AG04450 (cell line): Measurements from ENCODE around the gene BRCA2. TPM values are rescaled to one million over a fixed set of nuclear protein-coding genes. Genes with fewer than 3 reads are reported as not detected.

Source experiments
- CTCF ChIA-PET: fragments of 300-600, 350-600 bp; formaldehyde crosslinking; extraction: SDS; loops from one replicate; lab custom pipeline; 2022; ENCODE audit warnings: antibody characterized with exemption, inconsistent platforms; lab: Charles Lee
- POLR2A ChIA-PET: fragments of 350-600 bp; formaldehyde crosslinking; extraction: SDS; loops from one replicate; lab custom pipeline; 2021; ENCODE audit warnings: antibody characterized with exemption, inconsistent platforms; lab: Yijun Ruan, JAX
- DNase-seq: peaks from one replicate; pipeline ENCODE4 v3.0.0-alpha.2; 2011; ENCODE audit warnings: low read depth, low spot score
- H3K27ac ChIP-seq: one replicate; pipeline ENCODE4 v1.5.1; 2012; ENCODE audit warnings: low read depth, low read length, control low read depth
- H3K27me3 ChIP-seq: one replicate; pipeline ENCODE4 v1.6.0; 2012; ENCODE audit warnings: low read length; ENCODE audit not compliant: control insufficient read depth, insufficient read depth
- H3K4me3 ChIP-seq: 2 replicates; pipeline ENCODE4 v1.5.1; 2011; ENCODE audit warnings: mild to moderate bottlenecking, low read depth, low read length, control low read depth
- H3K9me3 ChIP-seq: 2 replicates; pipeline ENCODE4 v1.5.1; 2012; ENCODE audit warnings: low read length; ENCODE audit not compliant: control insufficient read depth, insufficient read depth
- polyA plus RNA-seq: library from polyadenylated mRNA; depleted of rRNA; stranded (reverse); fragments of >200 nt; gene quantifications from 2 replicates; pipeline ENCODE4 v1.2.3, GENCODE V29; 2011
- TF ChIP-seq, protein P1 (sequence below): IDR thresholded peaks from 2 replicates; pipeline ENCODE4 v1.5.1; 2011; ENCODE audit warnings: low read depth, low read length, control low read depth, inconsistent platforms

Gene BRCA2
- polyA plus RNA-seq, 1 experiment: 0.92 TPM

DNA sequence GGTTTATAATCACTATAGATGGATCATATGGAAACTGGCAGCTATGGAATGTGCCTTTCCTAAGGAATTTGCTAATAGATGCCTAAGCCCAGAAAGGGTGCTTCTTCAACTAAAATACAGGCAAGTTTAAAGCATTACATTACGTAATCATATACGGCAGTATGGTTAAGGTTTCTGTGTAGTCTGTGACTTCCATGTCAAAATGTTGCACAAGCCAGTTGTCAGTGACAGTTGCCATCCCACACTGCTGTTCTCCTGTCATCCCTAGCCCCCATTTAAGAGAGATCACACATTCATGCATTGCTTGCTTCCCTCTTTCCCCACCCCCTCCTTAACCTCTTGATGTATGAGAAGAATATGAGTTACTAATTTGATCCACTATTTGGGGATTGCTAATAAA, 47.3 kb downstream of the BRCA2 start:
- no peak for DNase-seq
- ChIA-PET CTCF (no interaction called here), POLR2A (no interaction called here)
- Histone ChIP-seq H3K4me3 (no peak overlapping the region), H3K27ac (no peak overlapping the region), H3K27me3 (no peaks in the 10 kb centered on the region), H3K9me3 (no peaks in the 10 kb centered on the region)
- TF ChIP-seq, protein P1, sequence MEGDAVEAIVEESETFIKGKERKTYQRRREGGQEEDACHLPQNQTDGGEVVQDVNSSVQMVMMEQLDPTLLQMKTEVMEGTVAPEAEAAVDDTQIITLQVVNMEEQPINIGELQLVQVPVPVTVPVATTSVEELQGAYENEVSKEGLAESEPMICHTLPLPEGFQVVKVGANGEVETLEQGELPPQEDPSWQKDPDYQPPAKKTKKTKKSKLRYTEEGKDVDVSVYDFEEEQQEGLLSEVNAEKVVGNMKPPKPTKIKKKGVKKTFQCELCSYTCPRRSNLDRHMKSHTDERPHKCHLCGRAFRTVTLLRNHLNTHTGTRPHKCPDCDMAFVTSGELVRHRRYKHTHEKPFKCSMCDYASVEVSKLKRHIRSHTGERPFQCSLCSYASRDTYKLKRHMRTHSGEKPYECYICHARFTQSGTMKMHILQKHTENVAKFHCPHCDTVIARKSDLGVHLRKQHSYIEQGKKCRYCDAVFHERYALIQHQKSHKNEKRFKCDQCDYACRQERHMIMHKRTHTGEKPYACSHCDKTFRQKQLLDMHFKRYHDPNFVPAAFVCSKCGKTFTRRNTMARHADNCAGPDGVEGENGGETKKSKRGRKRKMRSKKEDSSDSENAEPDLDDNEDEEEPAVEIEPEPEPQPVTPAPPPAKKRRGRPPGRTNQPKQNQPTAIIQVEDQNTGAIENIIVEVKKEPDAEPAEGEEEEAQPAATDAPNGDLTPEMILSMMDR: no peak

GRCh38 chr13:32370805-32371204, 55.5 kb downstream of the BRCA2 start:
- DNase-seq: no peak
- Histone ChIP-seq H3K27ac (no peak overlapping the region), H3K9me3 (no peaks in the 10 kb centered on the region), H3K27me3 (no peaks in the 10 kb centered on the region), H3K4me3 (no peak overlapping the region)
- TF ChIP-seq, protein P1: no peak
- POLR2A ChIA-PET: no interaction called here
- CTCF ChIA-PET: no interaction called here

DNA sequence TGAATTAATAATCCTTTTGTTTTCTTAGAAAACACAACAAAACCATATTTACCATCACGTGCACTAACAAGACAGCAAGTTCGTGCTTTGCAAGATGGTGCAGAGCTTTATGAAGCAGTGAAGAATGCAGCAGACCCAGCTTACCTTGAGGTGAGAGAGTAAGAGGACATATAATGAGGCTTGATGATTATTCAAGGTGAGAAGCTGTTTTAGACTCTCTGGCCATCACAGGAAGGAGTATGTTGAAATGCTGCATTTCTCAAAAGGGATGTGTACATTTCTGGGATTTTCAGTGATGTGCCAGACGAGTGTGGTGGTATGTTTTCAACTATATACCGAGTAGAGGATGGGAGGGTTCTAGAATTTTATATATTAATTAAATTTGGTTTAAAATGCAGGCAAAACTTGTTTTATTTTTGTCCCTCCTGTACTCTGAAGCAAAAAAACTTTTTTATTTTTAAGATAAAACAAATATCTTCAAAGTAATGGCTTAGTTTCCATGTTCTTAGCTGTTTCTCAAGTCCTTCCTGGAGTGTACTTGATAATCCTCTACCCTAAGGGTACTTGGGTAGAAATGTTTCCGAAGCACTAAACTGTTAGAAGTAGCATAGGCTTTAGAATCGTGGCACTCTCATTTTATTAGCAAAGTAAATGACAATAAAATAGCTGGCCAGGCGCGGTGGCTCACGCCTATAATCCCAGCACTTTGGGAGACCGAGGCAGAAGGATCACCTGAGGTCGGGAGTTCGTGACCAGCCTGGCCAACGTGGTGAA, 61.5 kb downstream of the BRCA2 start:
- Histone ChIP-seq H3K4me3 (no peak overlapping the region), H3K27me3 (no peaks in the 10 kb centered on the region), H3K9me3 (no peaks in the 10 kb centered on the region), H3K27ac (no peak overlapping the region)
- CTCF ChIA-PET: interaction anchor here (0.7 to 2.0 kb wide), 3 partner anchors 126 to 467 kb away, joined by 3 to 16 read pairs (median 8); no protein-coding TSS in a partner anchor
- POLR2A ChIA-PET: no interaction called here
- TF ChIP-seq, protein P1: no peak
- DNase-seq: no peak

DNA sequence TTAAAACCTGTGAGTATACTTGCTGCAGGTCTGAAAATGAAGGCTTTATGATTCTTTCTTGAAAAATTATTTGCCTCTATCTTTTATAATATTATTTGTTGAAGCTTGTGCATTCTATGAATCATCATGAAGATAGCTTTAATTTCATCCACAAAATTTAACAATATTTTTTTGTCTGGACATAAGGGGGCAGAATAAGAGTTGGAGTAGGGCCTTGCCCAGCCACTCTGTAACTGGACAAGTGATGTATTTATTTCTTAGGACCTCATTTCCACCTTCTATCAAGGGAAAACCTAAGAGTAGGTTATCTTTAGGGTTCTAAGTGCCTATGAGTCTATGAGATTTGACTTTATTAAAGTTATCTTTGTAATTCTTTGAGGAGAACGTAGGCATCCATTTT, 62.7 kb downstream of the BRCA2 start:
- CTCF ChIA-PET: interaction anchor here (0.6 to 2.0 kb wide), 4 partner anchors 150 to 720 kb away, joined by 3 to 16 read pairs (median 4); no protein-coding TSS in a partner anchor
- POLR2A ChIA-PET: no interaction called here
- TF ChIP-seq, protein P1: peak; percentile 5; the same call in 1 of the 2 replicates
- DNase-seq: no peak
- Histone ChIP-seq H3K27me3 (no peaks in the 10 kb centered on the region), H3K27ac (no peak overlapping the region), H3K4me3 (no peak overlapping the region), H3K9me3 (no peaks in the 10 kb centered on the region)

- POLR2A ChIA-PET: no interaction called here
Measured at GRCh38 chr13:32381539-32381938, 66.2 kb downstream of the BRCA2 start.

More at GRCh38 chr13:32381539-32381938, 66.2 kb downstream of the BRCA2 start:
- no peak overlapping the region for H3K4me3 ChIP-seq
- no peak for DNase-seq
- no peak overlapping the region for H3K27ac ChIP-seq
- CTCF ChIA-PET: interaction anchor here (0.6 to 2.5 kb wide), 8 partner anchors 14 to 471 kb away, joined by 3 to 62 read pairs (median 3); no protein-coding TSS in a partner anchor
- TF ChIP-seq, protein P1: peak; percentile 64
- no peaks in the 10 kb centered on the region for H3K9me3 ChIP-seq
- H3K27me3 ChIP-seq: no peaks in the 10 kb centered on the region
